ENCODE measurements around the gene JADE2.
"Not testable (repeated sequence)": the region's sequence is repeated elsewhere in the genome, so short reads cannot be mapped to it uniquely, and the experiment has no call there.

JADE2 gene

DNA sequence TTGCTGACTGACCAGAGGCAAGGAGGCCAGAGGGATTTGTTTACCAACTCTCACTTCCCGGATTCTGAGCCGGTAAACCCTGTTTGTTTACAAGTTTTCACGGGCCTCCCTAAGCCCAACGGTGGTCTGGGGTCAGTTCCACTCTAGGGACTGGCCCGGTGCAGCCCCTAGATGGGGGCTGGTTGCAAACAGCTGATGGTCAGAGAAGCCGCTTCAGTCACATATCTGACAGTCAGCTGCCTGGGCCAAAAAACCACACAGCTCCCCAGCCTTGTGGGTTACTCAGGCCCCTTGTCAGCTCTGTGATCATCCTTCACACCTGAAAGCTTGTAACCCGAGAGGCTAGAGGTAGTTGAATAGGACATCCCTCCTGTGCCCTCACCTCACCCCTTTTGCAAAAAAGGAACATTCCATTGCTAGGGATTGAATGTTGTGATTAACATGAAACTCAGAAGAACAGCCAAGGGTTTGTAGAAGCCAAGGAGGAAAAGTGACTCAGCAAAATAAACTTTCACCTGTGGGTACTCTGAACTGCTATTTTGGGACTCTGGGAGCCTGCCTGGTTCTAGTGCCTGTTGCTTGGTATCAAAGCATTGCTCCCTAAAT, 66.8 kb downstream of the JADE2 start:
- no peak for DNase-seq (ENCODE audit: low read depth)

DNA sequence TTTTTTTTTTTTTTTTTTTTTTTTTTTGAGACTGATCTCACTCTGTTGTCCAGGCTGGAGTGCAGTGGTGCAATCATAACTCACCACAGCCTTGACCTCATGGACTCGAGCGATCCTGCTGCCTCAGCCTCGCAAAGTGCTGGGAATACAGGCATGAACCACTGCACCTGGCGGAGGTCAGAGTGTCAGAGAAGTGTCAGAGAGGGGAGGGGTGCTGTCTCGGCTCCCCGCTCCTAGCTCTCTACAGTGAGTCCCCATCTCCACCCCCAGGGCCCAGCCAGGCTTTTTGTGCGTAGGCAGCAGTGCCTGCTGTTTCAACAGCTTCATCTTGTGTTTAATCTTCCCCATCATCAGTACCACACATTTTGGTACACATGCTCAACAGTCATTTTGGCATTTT, 68.9 kb downstream of the JADE2 start:
- no peak for DNase-seq (ENCODE audit: low read depth)

DNA sequence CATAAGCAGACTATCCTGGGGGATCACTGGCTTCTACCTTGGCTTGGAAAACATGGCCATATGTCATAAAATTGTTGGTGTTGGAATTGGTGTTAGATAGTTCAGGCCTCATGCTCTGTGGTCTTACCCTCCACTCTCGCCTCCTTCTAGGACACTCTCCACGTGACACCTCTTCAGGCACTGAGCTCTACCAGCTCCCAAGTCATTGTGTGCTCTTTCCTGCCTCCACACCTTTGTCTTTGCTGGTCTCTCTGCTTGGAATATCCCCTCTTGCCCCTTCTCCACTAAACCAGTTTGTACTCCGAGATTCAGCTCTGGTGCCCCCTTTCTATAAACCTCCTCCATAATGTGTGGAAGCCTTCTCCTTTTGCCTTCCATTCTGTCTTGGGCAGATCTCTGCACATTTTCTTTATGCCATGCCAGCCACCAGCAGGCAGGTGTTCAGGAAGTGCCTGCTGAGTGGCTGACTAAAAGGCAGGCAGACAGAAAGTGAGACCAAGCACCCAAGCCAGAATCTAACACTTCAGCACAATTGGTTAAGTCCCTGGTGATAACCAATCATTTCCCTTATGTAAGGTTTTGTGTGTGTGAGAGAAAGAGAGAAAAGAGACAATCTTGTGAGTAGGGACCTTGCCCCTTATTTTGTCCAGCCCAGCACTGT, 69.5 kb downstream of the JADE2 start:
- DNase-seq (ENCODE audit: low read depth): no peak

DNA sequence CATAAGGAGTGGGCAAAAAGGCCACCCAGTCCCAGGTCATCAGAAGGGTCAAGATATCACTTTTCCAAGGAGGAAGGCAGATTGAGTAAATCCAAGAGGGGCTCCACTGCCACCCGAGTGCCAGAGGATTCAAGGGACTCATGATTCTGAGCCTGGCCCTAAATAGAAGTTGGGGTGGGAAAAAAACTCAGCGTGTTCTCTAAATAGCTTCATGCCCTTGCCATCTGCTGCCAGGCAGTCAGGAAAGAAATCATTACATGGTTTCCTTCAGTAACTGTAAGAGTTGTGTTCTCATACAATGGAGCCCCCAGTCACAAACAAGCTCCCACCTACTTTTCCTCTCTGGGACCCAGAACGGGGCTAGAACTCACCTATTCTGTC, 70.0 kb downstream of the JADE2 start:
- no peak for DNase-seq (ENCODE audit: low read depth)

DNA sequence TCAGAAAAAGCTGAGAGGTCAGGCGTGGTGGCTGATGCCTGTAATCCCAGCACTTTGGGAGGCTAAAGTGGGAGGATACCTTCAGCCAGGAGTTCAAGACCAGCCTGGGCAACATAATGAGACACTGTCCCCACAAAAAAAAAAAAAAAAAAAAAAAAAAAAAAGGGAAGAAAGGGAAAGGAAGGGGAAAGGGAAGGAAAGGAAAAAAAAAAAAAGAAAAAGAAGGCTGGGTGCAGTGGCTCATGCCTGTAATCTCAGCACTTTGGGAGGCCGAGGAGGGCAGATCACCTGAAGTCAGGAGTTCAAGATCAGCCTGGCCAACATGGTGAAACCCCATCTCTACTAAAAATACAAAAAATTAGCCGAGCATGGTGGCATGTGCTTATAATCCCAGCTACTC, 74.3 kb downstream of the JADE2 start:
- DNase-seq (ENCODE audit: low read depth): not testable (repeated sequence)

DNA sequence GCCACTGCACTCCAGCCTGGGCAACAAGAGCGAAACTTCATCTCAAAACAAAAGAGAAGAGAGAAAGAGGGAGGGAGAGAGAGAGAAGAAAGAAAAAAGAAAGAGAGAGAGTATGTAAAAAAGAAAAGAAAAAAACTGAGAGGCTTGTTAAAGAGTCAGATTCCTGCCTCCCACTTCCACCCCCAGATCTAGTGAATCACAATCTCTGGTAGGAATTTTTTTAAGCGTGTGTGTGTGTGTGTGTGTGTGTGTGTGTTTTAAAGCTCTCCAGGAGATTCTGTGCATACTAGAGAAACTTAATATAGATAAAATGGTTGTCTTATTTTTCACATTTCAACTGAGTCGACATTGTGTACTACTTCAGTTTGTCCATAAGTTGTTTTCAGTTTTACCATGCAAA, 75.1 kb downstream of the JADE2 start:
- DNase-seq (ENCODE audit: low read depth): peak; percentile 83

DNA sequence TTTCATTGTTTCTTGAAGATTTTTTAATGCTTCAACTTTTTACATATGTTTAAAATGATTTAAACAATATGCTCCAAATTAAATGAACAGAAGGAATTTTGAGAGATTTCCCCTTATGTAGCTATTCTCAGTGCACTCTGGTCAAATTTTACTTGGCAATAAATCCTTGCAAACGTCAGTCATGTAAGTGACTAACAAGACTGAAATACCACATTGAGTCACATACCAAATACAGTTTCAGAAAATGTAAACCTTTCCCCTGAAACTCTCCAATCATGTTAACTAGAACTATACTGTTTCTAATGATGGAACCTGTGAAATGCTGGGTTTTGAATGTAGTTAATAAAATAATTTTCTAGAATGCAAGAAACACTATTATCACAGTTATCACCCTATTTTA, 77.6 kb downstream of the JADE2 start:
- DNase-seq (ENCODE audit: low read depth): peak; percentile 53

DNA sequence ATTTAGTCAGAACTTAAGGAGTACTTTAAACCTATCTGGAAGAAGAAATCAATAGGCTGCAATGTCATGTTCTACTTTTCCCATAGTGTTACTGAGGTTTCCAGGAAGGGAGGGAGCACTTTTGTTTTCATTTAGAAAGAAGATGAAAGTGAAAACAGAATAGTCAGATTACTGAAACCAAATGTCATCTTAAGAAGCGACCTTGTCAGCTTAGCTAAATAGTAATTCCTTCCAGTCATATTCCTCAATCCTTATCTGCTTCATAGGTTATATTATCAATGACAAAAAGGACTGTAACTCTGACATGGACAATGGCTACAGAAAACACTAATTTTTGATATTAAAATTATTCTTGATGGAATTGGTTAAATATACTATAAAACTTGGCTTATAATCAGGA, 79.4 kb downstream of the JADE2 start:
- no peak for DNase-seq (ENCODE audit: low read depth)

DNA sequence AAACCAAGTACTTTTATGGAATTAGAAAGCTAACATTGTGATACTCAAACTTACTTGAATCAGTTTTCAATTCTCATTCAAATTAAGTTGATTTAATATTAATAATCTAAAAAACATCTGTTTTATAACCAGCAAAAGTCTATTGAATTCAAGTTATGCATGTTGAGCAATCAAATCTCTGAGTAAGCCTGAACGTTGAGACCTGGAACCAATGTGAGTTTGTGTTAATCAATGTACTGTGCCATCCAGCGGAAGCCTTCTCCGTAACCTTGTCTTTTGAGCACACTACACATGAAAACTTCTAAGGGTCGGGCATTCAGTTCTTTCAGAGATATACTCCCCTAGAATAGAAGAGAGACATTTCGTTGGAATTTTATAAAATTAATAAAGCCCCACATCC, 81.3 kb downstream of the JADE2 start:
- DNase-seq (ENCODE audit: low read depth): no peak

DNA sequence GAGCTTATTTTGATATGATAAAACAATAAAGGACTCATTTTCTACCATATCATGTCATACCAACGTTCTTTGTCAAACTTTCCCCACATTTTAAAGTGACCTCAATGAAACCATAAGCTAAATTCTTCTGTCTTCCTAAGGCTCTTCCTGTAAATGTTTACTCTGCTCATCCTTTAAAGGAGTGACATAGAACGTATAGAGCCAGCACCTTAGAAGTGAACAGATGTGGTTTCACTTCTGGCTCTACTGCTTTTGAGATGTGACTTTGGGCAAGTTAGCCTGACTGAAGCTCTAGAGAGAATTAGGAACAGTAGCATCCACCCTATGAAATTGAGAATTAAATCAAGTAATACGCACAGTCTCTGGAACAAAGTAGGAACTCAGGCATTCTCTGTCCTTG, 83.1 kb downstream of the JADE2 start:
- DNase-seq (ENCODE audit: low read depth): no peak

DNA sequence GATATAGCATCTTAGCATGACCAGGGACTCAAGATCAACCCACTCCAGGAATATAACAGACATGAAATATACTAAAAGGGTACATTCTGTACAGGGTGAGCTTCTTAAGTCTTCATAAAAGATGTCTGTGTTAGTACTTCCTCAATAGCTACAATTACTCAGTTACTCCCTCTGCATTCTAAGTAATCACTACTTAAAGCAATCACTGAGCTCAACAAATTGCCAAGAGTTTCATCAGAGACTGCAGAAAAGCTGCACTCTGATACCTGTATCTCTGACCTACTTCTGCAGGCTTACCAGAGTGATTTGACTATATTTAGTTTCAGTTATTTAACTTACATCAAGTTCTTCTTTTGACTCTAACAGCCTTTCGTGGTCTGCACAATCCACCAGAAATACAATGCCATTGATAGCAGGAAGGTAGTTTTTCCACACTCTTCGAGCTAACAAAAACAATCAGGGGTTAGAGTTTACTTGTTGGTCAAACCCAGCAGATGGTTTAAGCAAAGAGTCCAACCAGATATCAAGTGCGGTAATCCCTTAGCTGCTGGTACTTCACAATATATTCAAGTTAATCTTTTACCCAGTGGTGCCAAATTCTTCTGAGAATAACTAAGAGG, 83.9 kb downstream of the JADE2 start:
- no peak for DNase-seq (ENCODE audit: low read depth)

DNA sequence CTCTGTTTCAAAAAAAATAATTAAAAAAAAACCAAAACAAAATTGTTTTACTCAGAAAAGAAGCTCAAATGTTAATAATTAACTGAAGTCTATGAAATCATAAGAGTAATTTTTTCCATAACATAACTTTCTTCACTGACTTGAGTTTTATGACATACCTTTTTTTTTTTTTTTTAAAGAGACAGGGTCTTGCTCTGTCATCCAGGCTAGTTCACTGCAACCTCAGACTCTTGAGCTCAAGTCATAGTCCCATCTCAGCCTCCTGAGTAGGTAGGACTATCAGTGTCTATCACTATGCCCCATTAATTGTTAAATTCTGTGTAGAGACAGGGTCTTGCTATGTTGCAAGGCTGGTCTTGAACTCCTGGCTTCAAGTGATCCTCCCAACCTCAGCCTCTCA, 85.3 kb downstream of the JADE2 start:
- no peak for DNase-seq (ENCODE audit: low read depth)

DNA sequence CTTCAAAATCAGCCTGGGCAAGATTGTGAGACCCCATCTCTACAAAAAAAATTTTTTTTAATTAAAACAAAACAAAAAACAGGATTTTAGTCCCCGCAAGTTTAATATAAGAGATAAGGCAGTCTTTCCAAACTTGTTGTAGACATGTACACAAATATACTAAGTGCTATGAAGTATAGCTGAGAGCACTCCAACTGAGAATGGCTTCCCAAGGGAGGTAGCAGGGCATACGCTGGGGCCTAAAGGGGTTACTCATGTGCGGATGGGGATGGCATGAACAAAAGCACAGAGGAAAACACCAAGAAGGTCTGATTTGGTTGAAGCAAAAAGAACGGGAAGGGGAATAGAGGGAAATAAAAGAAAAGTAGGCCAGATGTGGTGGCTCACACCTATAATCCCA, 86.0 kb downstream of the JADE2 start:
- no peak for DNase-seq (ENCODE audit: low read depth)

DNA sequence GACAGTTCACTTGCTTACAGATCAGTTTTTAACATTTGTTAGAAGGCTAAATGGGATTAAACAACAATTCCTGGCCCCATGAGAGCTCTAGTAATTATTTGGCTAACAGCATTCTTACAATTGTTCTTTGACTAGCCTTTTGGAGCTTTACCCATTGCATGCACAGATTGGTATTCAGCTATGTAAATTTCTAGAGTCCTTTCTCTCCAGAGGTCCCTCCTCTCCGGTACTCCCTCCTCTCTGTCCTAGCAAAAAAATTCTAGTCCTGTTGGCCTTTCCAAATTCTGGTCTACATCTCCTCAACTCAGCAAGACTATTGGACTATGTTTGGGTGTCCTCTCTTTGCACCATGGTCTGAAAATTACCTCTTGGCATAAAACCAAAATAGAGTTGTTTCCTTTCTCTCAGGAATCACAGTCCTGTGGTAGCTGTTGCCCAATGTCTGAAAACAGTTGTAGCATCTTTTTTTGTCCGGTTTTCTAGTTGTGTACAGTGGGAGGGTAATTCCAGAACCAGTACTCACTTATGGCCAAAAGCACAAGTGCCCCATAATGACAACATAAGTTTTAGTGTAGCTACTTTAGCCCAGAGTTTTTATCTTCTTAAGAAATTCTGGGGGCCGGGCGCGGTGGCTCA, 89.1 kb downstream of the JADE2 start:
- DNase-seq (ENCODE audit: low read depth): no peak

DNA sequence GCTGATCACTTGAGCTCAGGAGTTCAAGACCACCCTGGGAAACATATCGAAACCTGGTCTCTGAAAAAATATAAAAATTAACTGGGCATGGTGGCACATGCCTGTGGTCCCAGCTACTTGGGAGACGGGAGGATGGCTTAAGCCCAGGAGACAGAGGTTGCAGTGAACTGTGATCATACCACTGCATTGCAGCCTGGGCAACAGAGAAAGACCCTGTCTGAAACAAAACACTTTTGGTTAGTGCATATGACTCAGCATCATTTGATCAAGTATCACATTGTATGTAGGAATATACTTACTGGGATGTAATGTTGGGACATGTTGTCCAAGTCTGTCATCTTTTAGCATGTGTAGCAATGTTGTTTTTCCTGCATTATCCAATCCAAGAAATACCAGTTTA, 95.2 kb downstream of the JADE2 start:
- no peak for DNase-seq (ENCODE audit: low read depth)

DNA sequence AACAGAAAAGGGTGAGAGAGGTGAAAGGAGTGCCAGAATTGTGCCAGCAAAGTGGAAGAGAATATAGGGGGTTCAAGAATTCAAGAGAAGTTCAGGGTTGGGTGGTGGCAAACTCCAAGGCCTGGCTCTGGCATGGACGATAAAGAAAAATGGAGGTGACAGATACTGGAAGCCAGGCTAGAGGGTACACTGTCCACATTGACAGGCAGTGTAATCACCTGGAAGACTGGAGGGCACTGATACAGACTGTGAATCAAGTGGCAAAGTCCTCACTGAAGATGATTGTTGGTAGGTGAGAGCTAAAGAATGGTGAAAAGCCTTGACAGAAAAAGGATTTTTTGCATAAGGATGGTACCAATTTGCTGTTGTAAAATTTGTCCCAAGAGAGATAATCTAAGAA, 100.1 kb downstream of the JADE2 start:
- DNase-seq (ENCODE audit: low read depth): no peak

DNA sequence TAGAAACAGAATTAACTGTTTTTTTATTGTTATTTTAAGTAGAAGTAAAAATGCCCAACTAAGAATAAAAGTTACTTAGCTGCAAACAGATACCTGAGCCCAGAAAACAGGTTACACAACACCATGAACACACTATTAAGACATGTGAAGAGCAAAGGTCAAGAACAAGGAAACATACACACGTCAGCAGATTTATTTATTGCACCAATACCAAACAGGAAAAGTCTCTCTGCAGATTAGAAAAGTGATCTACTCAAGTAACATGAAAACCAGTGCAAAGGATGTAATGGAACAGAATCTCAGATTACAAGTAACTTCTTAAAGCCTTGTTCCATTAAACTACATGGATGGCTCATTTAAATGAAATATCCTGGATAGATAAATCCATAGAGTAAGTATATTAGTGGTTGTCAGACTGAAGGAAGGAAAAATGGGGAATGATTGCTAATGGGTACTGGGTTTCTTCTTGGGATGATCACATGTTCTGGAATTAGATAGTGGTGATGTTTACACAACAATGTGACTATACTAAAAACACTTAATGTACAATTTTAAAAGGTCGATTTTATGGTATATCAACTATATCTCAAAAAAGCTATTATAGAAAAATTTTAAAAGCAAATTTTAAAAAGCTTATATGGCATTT, 101.0 kb downstream of the JADE2 start:
- DNase-seq (ENCODE audit: low read depth): peak; percentile 90

Data from amniotic epithelial cell (primary cell).